Measurements from ENCODE around the gene NRCAM.

NRCAM gene

DNA sequence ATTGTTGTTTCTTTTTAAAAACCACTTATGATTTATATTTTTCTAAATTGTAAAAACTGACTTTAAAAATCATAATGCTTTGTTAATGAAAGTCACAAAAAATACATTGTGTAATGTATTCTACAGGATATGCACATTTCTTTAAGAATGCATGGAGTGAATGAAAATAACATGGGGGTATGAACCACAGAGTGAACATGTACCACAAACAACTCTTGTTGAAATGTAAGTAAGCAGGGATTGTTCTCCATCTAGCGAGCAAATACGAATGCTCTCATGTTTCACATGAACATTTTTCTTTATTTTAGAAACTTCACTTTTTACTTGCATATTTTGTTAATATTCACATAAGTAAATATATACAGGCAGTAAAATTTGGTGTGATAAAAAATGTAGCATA lies 290.5 kb downstream of the NRCAM start:
- Histone ChIP-seq H3K4me3 (ENCODE audit: low read length) (no peak overlapping the region), H3K27me3 (ENCODE audit: control insufficient read depth, insufficient read depth, low read length) (no peaks in the 10 kb centered on the region), H3K9ac (ENCODE audit: low read length) (no peak overlapping the region), H3K27ac (ENCODE audit: low read depth, low read length) (no peak overlapping the region), H3K36me3 (ENCODE audit: control insufficient read depth, insufficient read depth, low read length) (no peaks in the 10 kb centered on the region), H3K4me1 (ENCODE audit: control insufficient read depth, insufficient read depth, low read length) (no peaks in the 10 kb centered on the region)

DNA sequence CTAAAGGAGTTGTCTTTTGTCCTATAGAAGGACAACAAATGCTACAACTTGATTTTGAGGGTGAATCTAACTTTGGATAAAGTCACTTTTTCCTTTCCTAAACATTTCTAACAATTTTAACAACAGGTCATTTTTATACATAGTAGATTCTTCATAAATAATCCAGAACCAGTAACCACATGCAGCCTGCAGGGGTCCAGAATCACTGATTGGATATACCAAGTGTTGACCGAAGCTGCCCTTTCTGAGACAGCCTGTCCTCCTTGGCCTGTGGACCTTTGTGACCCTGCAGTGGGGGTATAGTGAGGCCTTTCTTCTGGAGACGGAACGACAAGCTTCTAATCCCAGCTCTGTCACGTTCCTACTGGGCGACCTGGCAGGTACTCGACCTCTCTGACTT lies 291.3 kb downstream of the NRCAM start:
- Histone ChIP-seq H3K9ac (ENCODE audit: low read length) (no peak overlapping the region), H3K27ac (ENCODE audit: low read depth, low read length) (no peak overlapping the region)

DNA sequence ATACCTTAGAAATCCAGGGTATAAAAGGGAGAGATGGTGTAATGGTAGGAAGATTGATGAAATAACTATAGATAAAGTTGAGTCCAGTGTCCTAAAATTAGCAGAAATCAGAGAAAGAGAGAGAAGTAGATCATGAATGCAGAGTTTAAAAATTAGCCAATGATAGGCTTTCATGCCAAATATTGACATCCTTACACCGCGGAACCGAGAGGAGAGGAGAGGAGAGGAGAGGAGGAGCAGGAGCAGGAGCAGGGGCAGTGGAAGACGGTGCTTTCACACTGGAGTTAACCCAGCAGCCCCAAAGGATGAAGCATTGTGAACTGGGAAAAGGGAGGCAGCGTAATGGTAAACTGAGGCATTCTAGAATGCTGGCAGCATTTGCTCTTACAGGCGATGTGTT lies 291.9 kb downstream of the NRCAM start:
- Histone ChIP-seq H3K27me3 (ENCODE audit: control insufficient read depth, insufficient read depth, low read length) (no peaks in the 10 kb centered on the region), H3K4me1 (ENCODE audit: control insufficient read depth, insufficient read depth, low read length) (no peaks in the 10 kb centered on the region), H3K9ac (ENCODE audit: low read length) (no peak overlapping the region), H3K36me3 (ENCODE audit: control insufficient read depth, insufficient read depth, low read length) (no peaks in the 10 kb centered on the region), H3K27ac (ENCODE audit: low read depth, low read length) (no peak overlapping the region), H3K4me3 (ENCODE audit: low read length) (no peak overlapping the region)

More for the DNA sequence above, 291.3 kb downstream of the NRCAM start:
- Histone ChIP-seq H3K4me1 (ENCODE audit: control insufficient read depth, insufficient read depth, low read length) (no peaks in the 10 kb centered on the region), H3K27me3 (ENCODE audit: control insufficient read depth, insufficient read depth, low read length) (no peaks in the 10 kb centered on the region), H3K36me3 (ENCODE audit: control insufficient read depth, insufficient read depth, low read length) (no peaks in the 10 kb centered on the region), H3K4me3 (ENCODE audit: low read length) (no peak overlapping the region)

DNA sequence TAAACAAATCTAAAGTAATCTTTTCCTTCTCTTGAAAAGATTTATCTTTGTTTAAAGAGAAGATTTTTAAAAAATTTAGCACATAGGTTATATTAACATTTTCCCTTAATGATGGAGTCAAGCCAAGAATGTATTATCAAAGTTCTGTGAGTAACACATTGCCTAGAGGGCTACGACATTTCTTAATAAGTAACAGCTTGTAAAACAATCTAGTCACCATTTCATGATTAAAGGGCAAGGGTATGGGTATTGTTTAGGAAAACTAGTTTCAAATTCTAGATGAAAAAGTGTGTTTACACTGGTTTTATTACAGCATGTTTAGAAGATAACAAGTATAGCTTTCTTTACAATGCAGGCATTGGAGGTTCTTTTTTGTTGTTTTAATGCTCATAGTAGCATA lies 297.5 kb downstream of the NRCAM start:
- H3K9ac ChIP-seq (ENCODE audit: low read length): no peak overlapping the region
- H3K27me3 ChIP-seq (ENCODE audit: control insufficient read depth, insufficient read depth, low read length): no peaks in the 10 kb centered on the region
- H3K4me1 ChIP-seq (ENCODE audit: control insufficient read depth, insufficient read depth, low read length): no peaks in the 10 kb centered on the region
- H3K4me3 ChIP-seq (ENCODE audit: low read length): no peak overlapping the region
- H3K36me3 ChIP-seq (ENCODE audit: control insufficient read depth, insufficient read depth, low read length): no peaks in the 10 kb centered on the region
- H3K27ac ChIP-seq (ENCODE audit: low read depth, low read length): no peak overlapping the region

DNA sequence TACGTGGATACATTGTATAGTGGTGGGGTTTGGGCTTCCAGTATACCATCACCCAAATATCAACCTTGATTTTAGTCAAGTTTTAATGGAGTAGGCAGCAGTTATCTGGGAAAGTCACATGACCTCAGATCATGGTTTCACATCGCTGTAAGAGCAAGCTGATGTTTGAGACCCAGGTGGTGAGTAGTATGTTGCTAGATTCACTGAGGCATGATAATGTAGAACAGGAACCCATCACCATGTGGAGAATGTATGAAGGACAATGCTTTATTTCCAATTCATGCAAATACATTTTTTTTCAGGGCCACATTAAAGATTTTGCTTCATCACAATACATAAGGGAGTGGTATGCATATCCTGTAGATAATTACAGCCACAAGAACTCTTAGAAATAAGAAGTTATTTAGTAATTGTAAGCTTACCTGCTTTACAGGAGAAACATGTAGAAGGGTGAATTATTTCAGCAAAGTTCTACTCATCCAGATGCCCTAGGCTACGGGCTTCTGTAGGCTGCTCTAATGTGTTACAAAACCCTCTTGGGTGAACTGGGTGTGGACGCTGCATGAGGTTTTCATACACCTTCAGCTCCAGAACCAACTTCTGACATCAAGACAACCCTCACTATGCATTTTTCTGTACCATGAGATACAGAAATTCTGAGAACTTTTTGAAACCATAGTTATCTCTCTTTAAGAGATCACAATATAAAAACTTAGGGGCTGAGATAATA lies 298.5 kb downstream of the NRCAM start:
- Histone ChIP-seq H3K36me3 (ENCODE audit: control insufficient read depth, insufficient read depth, low read length) (no peaks in the 10 kb centered on the region), H3K9ac (ENCODE audit: low read length) (no peak overlapping the region), H3K4me1 (ENCODE audit: control insufficient read depth, insufficient read depth, low read length) (no peaks in the 10 kb centered on the region), H3K27me3 (ENCODE audit: control insufficient read depth, insufficient read depth, low read length) (no peaks in the 10 kb centered on the region), H3K4me3 (ENCODE audit: low read length) (no peak overlapping the region), H3K27ac (ENCODE audit: low read depth, low read length) (no peak overlapping the region)

DNA sequence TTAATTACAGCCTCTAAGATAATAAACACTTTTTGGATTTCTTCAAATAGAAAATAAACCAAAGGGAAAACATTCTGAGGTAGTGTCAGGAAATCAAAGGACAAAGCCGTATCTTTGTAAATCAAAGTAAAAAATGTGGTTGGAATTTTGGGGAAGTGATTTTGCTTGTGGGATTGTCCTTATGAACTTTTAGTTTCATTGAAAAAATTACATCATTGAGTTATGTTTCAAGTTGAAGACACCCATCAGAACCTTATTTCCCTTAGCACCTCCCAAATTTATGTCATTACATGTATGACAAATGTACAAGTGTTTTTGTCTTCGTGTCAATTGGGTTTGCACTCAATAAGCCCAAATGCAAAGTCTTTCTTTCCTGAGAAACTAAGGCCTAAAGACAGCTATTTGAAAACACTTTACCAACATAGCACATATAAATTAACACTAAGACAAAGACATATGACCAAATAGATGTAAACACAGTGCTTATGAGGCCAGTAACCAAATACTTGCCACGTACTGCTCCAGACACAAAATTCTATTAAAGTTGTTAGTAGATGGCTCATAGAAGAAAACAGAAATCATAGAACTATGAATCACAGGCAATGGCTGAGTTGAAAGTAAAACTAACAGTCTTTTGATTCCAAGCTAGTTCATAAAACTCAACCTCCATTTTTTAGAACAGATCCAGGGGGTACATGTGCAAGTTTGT lies 299.2 kb downstream of the NRCAM start:
- Histone ChIP-seq H3K4me3 (ENCODE audit: low read length) (no peak overlapping the region), H3K36me3 (ENCODE audit: control insufficient read depth, insufficient read depth, low read length) (no peaks in the 10 kb centered on the region), H3K27ac (ENCODE audit: low read depth, low read length) (no peak overlapping the region)

DNA sequence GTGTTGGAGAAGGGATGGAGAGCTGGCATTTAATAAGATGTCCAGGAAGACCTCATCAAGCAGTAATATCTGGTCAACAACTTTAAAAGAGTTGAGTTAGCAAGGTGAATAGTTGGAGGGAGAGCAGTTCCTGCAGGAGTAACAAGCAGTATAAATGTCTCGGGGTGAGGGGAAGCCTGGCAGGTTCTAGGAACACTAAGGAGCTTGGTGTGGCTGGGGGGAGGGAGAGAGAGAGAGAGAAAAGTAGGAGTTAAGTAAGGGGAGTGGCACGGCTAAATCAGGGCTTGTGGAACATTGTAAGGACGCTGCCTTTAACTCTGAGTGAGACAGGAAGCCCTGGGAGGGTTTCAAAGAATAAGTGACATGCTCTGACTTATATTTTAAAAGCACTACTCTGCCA lies 304.0 kb downstream of the NRCAM start:
- H3K27me3 ChIP-seq (ENCODE audit: control insufficient read depth, insufficient read depth, low read length): no peaks in the 10 kb centered on the region

More for the DNA sequence above, 299.2 kb downstream of the NRCAM start:
- H3K27me3 ChIP-seq (ENCODE audit: control insufficient read depth, insufficient read depth, low read length): no peaks in the 10 kb centered on the region
- H3K9ac ChIP-seq (ENCODE audit: low read length): no peak overlapping the region
- H3K4me1 ChIP-seq (ENCODE audit: control insufficient read depth, insufficient read depth, low read length): no peaks in the 10 kb centered on the region

DNA sequence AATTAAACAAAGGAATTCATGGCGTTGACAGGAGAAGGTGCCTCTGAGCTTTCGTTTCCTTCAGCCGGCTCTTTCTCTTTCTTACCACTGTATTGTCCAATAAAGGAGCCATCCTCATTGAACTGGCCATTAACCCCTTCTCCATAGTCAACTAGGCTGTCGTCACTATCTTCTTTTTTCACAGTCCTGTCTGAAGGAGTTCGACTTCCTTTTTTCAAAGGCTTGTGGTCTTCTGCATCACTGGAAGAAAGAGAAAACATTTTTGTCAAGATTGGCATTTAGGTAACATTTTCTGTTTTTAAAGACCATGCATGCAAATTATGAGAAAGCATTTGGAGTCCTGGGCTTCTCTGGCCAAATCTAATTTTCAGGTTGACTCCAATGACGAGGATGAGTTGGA lies 306.3 kb downstream of the NRCAM start:
- no peak overlapping the region for H3K4me3 ChIP-seq (ENCODE audit: low read length)
- no peaks in the 10 kb centered on the region for H3K27me3 ChIP-seq (ENCODE audit: control insufficient read depth, insufficient read depth, low read length)
- H3K36me3 ChIP-seq (ENCODE audit: control insufficient read depth, insufficient read depth, low read length): no peaks in the 10 kb centered on the region
- no peak overlapping the region for H3K27ac ChIP-seq (ENCODE audit: low read depth, low read length)
- peaks cover 2% of the 10 kb centered on the region for H3K4me1 ChIP-seq (ENCODE audit: control insufficient read depth, insufficient read depth, low read length)
- H3K9ac ChIP-seq (ENCODE audit: low read length): no peak overlapping the region

More for the DNA sequence above, 304.0 kb downstream of the NRCAM start:
- Histone ChIP-seq H3K4me3 (ENCODE audit: low read length) (no peak overlapping the region), H3K4me1 (ENCODE audit: control insufficient read depth, insufficient read depth, low read length) (peaks cover 2% of the 10 kb centered on the region), H3K9ac (ENCODE audit: low read length) (no peak overlapping the region), H3K27ac (ENCODE audit: low read depth, low read length) (no peak overlapping the region), H3K36me3 (ENCODE audit: control insufficient read depth, insufficient read depth, low read length) (no peaks in the 10 kb centered on the region)

DNA sequence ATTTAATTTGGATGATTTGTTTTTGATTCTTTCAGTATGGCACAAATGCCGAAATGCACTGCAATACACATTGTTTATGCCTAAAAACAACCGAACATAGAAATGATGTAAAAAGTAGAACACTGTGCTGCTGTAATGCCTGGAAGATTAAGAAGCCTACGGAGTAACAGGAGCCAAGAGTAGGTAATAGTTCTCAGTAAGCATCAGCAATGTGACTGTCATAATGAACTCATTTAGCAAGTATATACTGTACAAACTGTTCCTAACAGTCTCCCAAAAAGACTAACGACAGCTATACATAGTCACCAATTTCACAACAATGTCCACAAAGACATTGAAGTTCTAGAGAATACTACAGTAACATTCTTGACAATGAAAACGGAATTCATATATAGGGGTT lies 307.1 kb downstream of the NRCAM start:
- no peak overlapping the region for H3K9ac ChIP-seq (ENCODE audit: low read length)
- no peak overlapping the region for H3K27ac ChIP-seq (ENCODE audit: low read depth, low read length)
- H3K4me3 ChIP-seq (ENCODE audit: low read length): no peak overlapping the region
- H3K27me3 ChIP-seq (ENCODE audit: control insufficient read depth, insufficient read depth, low read length): no peaks in the 10 kb centered on the region
- H3K4me1 ChIP-seq (ENCODE audit: control insufficient read depth, insufficient read depth, low read length): peaks cover 2% of the 10 kb centered on the region
- no peaks in the 10 kb centered on the region for H3K36me3 ChIP-seq (ENCODE audit: control insufficient read depth, insufficient read depth, low read length)

DNA sequence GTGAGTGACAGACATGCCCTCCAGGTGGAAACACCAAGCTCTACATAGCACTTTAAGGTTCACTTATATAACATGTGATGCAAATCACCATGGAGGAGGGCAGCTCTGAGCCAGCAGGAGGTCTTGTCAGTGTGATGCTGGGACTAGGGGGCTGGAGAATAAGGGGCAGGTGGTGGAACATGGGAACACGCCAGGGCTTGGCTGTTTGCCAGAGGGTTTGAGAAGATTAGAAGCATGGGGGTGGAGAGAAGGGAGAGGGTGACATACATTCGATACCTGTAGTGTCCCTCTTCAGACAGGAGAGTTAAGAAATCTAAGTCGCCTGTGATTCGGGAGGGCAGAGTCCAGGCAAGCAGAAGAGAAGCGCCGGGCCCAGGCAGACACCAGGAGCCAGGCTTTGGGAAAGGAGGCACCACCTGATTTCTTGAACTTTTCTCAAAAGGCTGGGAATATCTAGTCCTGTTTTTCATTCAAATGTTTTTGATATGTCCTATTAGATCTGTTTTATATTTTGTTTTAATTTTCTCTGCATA lies 309.1 kb downstream of the NRCAM start:
- no peak overlapping the region for H3K9ac ChIP-seq (ENCODE audit: low read length)

DNA sequence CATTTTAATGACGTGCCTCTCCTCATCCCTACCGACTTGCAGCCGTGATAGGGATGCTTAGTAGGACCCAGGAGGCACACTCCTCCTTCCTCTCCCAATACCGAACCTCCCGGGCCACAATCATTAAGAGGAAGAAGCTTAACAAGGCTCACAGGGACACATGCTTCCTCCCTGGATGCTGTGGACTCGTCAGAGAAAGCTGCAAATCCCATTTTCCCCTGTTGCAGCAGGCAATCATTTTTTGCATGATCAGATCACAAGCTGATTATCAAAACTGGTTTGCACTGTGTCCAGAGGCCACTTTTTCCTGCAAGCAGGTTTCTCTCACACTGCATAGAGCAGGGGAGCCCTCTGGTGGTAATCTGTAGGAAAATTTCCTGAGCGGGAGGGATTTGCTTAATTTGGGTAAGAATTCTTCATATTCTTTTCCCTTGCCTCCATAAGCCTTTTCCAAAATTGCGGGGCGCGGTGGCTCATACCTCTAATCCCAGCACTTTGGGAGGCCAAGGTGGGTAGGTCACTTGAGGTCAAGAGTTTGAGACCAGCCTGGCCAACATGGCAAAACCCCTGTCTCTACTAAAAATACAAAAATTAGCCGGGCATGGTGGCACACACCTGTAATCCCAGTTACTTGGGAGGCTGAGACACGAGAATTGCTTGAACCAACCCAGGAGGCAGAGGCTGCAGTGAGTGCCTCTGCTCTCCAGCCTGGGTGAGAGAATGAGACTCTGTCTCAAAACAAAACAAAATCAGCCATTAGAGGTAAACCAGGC lies 310.0 kb downstream of the NRCAM start:
- no peak overlapping the region for H3K27ac ChIP-seq (ENCODE audit: low read depth, low read length)
- H3K4me1 ChIP-seq (ENCODE audit: control insufficient read depth, insufficient read depth, low read length): peaks cover 2% of the 10 kb centered on the region
- H3K36me3 ChIP-seq (ENCODE audit: control insufficient read depth, insufficient read depth, low read length): no peaks in the 10 kb centered on the region
- H3K9ac ChIP-seq (ENCODE audit: low read length): no peak overlapping the region
- H3K27me3 ChIP-seq (ENCODE audit: control insufficient read depth, insufficient read depth, low read length): no peaks in the 10 kb centered on the region
- H3K4me3 ChIP-seq (ENCODE audit: low read length): peak overlapping the region; percentile 54

More for the DNA sequence above, 309.1 kb downstream of the NRCAM start:
- Histone ChIP-seq H3K4me3 (ENCODE audit: low read length) (no peak overlapping the region), H3K36me3 (ENCODE audit: control insufficient read depth, insufficient read depth, low read length) (no peaks in the 10 kb centered on the region), H3K27ac (ENCODE audit: low read depth, low read length) (no peak overlapping the region), H3K4me1 (ENCODE audit: control insufficient read depth, insufficient read depth, low read length) (peaks cover 2% of the 10 kb centered on the region), H3K27me3 (ENCODE audit: control insufficient read depth, insufficient read depth, low read length) (no peaks in the 10 kb centered on the region)

DNA sequence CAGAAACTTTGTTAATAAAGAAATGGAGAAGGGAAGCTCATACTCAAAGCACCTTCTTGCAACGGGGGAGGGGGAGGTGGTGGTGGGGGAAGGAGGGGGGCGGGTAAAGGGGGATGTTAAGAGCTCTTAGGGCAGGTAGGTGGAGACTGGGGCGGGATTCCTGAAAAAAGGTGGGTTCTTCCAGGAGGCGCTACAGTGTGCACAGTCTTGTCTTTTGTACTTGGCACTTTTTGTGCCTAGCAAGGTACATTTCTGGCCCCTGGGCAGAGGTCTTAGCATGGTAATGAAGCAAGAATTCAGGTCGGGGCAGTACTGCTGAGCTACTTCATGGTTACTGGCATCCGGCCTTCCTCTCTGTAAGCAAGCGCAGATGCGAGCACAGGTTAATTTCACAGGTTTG lies 310.8 kb downstream of the NRCAM start:
- no peak overlapping the region for H3K4me3 ChIP-seq (ENCODE audit: low read length)
- H3K4me1 ChIP-seq (ENCODE audit: control insufficient read depth, insufficient read depth, low read length): peaks cover 2% of the 10 kb centered on the region
- H3K9ac ChIP-seq (ENCODE audit: low read length): peak overlapping the region; percentile 16
- no peaks in the 10 kb centered on the region for H3K36me3 ChIP-seq (ENCODE audit: control insufficient read depth, insufficient read depth, low read length)
- no peaks in the 10 kb centered on the region for H3K27me3 ChIP-seq (ENCODE audit: control insufficient read depth, insufficient read depth, low read length)
- H3K27ac ChIP-seq (ENCODE audit: low read depth, low read length): no peak overlapping the region

Measured in rectal smooth muscle tissue (tissue), 1 donor.